ENCODE results near the gene MRPS9. TPM values are rescaled to one million over a fixed set of nuclear protein-coding genes. Genes with fewer than 3 reads are reported as not detected.

The MRPS9 gene
- total RNA-seq, 1 donor from 2014 or later = 16.8 TPM

DNA sequence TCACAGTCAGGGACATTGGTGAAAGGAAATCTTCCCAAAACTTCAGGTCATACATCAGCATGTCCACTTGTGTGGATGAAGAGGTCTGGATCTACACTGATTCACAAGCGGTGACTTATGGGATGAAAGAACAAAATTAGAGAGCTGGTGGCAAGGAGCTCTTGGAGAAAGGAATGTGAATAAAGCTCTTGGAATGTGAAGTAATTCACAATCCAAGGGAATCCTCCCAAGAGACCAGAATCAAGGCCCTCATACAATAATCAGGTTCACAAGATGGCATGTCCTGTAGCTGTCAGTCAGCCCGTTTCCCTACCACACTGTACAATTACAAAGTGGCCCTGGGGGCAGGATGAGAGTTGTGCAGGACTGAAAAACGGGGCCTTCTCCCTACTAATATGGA lies 96.2 kb downstream of the MRPS9 start:
- DNase-seq (ENCODE audit: low spot score) = no peak
- Mint-ChIP-seq H3K27me3 (ENCODE audit: low read depth) (peaks cover 2% of the 10 kb centered on the region), H3K36me3 (ENCODE audit: low read depth) (no peaks in the 10 kb centered on the region), H3K4me1 (ENCODE audit: low read depth) (peaks cover 9% of the 10 kb centered on the region), H3K9me3 (ENCODE audit: low read depth) (no peaks in the 10 kb centered on the region), H3K27ac (ENCODE audit: unreplicated experiment) (no peak overlapping the region), H3K4me3 (ENCODE audit: unreplicated experiment) (no peak overlapping the region)
- TF ChIP-seq, protein P1, sequence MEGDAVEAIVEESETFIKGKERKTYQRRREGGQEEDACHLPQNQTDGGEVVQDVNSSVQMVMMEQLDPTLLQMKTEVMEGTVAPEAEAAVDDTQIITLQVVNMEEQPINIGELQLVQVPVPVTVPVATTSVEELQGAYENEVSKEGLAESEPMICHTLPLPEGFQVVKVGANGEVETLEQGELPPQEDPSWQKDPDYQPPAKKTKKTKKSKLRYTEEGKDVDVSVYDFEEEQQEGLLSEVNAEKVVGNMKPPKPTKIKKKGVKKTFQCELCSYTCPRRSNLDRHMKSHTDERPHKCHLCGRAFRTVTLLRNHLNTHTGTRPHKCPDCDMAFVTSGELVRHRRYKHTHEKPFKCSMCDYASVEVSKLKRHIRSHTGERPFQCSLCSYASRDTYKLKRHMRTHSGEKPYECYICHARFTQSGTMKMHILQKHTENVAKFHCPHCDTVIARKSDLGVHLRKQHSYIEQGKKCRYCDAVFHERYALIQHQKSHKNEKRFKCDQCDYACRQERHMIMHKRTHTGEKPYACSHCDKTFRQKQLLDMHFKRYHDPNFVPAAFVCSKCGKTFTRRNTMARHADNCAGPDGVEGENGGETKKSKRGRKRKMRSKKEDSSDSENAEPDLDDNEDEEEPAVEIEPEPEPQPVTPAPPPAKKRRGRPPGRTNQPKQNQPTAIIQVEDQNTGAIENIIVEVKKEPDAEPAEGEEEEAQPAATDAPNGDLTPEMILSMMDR (IDR thresholded peaks at IDR 0.05) = no peak

- Mint-ChIP-seq H3K36me3 (ENCODE audit: low read depth) (no peaks in the 10 kb centered on the region), H3K27me3 (ENCODE audit: low read depth) (peaks cover 2% of the 10 kb centered on the region), H3K9me3 (ENCODE audit: low read depth) (no peaks in the 10 kb centered on the region), H3K4me3 (ENCODE audit: unreplicated experiment) (no peak overlapping the region), H3K27ac (ENCODE audit: unreplicated experiment) (no peak overlapping the region), H3K4me1 (ENCODE audit: low read depth) (peaks cover 9% of the 10 kb centered on the region)
- TF ChIP-seq, protein P1 (IDR thresholded peaks at IDR 0.05) = no peak
- no peak for DNase-seq (ENCODE audit: low spot score)
Measured at GRCh38 chr2:105135436-105135835, 97.6 kb downstream of the MRPS9 start.

DNA sequence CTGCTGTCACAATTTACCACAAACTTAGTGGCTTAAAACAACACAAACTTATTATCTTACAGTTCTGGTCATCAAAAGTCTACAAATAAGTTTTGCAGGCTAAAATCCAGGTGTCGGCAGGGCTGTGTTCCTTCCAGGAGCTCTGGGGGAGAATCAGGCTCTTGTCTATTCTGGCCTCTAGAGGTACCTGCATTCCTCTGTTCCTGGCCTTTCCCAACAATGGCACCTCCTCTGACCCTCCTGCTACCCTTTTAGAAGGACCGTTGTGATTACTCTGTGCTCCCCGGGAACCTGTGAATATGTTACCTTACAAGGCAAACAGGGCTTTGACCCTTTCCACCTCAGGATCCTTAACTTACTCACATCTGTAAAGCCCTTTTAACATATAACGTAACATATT lies 98.5 kb downstream of the MRPS9 start:
- Mint-ChIP-seq H3K27me3 (ENCODE audit: low read depth) (peaks cover 2% of the 10 kb centered on the region), H3K9me3 (ENCODE audit: low read depth) (no peaks in the 10 kb centered on the region)
- TF ChIP-seq, protein P1 (IDR thresholded peaks at IDR 0.05) = no peak

GRCh38 chr2:105138643-105139042 lies 100.8 kb downstream of the MRPS9 start:
- Mint-ChIP-seq H3K27ac (ENCODE audit: unreplicated experiment) (no peak overlapping the region), H3K36me3 (ENCODE audit: low read depth) (no peaks in the 10 kb centered on the region), H3K9me3 (ENCODE audit: low read depth) (no peaks in the 10 kb centered on the region), H3K4me1 (ENCODE audit: low read depth) (peaks cover 10% of the 10 kb centered on the region), H3K27me3 (ENCODE audit: low read depth) (peaks cover 2% of the 10 kb centered on the region), H3K4me3 (ENCODE audit: unreplicated experiment) (no peak overlapping the region)
- TF ChIP-seq, protein P1 (IDR thresholded peaks at IDR 0.05) = no peak
- DNase-seq (ENCODE audit: low spot score) = no peak

More for the DNA sequence above, 98.5 kb downstream of the MRPS9 start:
- H3K4me1 Mint-ChIP-seq (ENCODE audit: low read depth) = peaks cover 9% of the 10 kb centered on the region
- no peak overlapping the region for H3K27ac Mint-ChIP-seq (ENCODE audit: unreplicated experiment)
- H3K36me3 Mint-ChIP-seq (ENCODE audit: low read depth) = no peaks in the 10 kb centered on the region
- no peak overlapping the region for H3K4me3 Mint-ChIP-seq (ENCODE audit: unreplicated experiment)
- no peak for DNase-seq (ENCODE audit: low spot score)

DNA sequence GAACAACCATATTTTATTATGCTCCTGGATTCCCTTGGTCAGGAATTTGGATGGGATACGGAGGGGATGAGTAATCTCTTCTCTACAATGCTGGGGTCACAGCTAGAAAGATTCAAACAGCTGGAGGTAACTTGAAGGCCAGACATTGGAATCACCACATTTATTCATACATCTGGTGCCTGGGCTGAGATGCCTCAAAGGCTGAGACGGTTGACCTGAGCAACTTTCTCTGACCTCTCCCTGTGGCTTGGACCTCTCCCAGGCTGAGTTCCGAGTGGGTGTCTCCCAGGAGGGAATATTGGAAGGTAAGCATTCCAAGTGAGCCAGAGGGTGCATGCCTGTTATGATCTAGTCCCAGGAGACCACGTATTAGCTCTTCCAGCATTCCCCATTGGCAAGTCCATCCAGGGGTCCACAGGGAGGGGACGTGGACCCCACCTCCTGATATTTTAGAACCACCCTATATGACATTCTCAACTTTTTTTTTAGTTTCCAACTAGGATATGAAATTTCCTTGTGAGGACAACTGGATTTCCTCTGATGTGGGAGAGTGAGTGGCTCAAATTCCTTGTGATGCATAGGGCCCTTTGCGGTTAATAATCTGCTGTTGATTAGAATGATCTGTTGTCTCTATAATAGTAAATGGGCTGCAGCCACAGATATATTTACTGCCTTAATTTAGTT lies 101.8 kb downstream of the MRPS9 start:
- Mint-ChIP-seq H3K9me3 (ENCODE audit: low read depth) (no peaks in the 10 kb centered on the region), H3K4me3 (ENCODE audit: unreplicated experiment) (no peak overlapping the region), H3K36me3 (ENCODE audit: low read depth) (no peaks in the 10 kb centered on the region), H3K4me1 (ENCODE audit: low read depth) (peaks cover 7% of the 10 kb centered on the region), H3K27ac (ENCODE audit: unreplicated experiment) (no peak overlapping the region), H3K27me3 (ENCODE audit: low read depth) (peaks cover 3% of the 10 kb centered on the region)
- TF ChIP-seq, protein P1 (IDR thresholded peaks at IDR 0.05) = no peak
- no peak for DNase-seq (ENCODE audit: low spot score)

Data from chondrocyte (in vitro differentiated cells).